IPS-11a (cell line): ENCODE results near the gene RHBDD3.

Experiments
- H3K4me3 ChIP-seq: one replicate; pipeline ENCODE4 v1.5.1; 2013; ENCODE audit warnings: low read depth, low read length, control low read depth

Gene RHBDD3

GRCh38 chr22:29218758-29219408, 48.9 kb downstream of the RHBDD3 start:
- H3K4me3 ChIP-seq: no peak overlapping the region

DNA sequence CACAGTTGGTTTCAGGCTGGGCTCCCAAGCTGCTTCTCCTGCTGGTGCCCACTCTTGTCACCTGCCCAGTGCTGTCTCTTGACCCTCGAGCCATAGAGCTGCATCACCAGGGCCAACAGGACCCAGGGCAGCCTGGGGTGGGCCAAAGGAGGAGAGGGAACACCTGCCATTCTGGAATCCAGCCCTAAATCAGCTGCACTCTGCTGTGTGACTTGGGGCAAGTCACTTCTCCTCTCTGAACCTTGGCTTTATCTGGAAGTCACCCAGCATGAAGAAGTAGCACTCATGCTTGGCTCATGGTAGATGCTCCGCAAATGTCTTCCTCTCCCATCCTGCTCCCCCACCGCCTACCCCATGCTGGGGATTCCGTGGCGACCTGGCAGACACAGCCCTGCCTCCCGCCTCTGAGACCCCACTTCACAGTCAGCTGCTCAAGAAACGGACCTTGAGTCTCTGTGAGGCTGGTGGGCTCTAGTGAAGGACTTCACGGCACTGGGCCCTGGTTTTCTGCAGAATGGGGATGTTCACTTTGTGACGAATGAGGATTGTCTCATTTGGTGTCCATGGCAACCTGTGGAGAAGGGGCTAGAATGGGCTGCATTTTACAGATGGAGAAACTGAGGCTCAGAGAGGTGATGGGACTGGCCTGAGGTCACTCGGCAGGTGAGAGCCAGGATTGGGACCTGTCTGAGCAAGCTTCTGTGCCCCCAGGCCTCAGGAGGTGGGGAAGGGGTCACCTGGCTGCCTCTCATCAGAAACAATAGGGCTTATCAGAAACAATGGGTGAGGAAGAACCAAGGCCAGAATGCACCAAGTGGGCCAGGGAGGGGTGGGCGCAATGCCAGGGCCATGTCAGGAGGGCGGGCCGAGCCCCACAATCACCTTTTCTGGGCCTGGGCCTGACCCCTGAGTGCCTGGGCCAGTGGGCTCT, 49.7 kb downstream of the RHBDD3 start:
- no peak overlapping the region for H3K4me3 ChIP-seq

- H3K4me3 ChIP-seq: no peak overlapping the region
Measured at GRCh38 chr22:29216873-29217666, 50.7 kb downstream of the RHBDD3 start.

- H3K4me3 ChIP-seq: no peak overlapping the region
Measured at GRCh38 chr22:29216011-29216872, 51.5 kb downstream of the RHBDD3 start.

DNA sequence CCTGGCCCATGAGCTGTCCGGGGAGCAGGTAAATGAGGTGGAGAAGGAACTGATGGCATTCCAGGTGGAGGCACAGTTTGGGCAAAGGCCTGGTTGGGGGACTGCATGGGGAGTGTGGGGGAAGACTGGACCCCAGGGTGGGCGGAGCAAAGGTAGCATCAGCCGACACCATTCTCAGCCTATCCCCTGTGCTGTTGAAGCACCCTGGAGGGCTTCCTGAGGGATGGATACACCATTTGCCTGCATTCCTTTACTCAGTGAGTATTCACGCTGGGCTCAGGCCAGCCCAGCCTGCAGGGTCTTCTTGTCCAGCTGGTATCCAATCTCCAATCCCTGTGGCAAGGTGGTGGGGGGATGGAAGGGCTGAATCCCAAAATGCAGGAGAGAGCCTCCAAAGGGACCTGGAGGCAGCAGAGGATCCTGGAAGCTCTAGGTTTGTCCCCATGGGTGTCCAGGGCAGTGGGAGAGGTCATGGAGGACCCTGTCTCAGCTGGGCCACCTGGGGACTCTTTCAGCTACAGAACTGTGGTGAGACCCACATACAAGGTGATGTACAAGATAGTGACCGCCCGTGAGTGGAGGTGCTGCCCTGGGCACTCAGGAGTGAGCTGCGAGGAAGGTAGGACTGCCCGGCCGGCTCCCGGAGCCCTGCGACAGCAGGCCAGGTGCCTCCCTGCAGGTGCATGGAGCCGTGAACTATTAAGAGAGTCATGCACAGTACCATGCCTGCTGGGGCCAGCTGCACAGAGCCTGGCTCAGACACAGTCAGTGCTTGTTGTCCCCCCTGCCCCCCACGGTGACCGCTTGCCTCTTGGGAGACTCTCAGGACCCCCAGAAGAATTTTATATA, 52.5 kb downstream of the RHBDD3 start:
- no peak overlapping the region for H3K4me3 ChIP-seq

GRCh38 chr22:29214232-29214631, 53.5 kb downstream of the RHBDD3 start:
- no peak overlapping the region for H3K4me3 ChIP-seq

DNA sequence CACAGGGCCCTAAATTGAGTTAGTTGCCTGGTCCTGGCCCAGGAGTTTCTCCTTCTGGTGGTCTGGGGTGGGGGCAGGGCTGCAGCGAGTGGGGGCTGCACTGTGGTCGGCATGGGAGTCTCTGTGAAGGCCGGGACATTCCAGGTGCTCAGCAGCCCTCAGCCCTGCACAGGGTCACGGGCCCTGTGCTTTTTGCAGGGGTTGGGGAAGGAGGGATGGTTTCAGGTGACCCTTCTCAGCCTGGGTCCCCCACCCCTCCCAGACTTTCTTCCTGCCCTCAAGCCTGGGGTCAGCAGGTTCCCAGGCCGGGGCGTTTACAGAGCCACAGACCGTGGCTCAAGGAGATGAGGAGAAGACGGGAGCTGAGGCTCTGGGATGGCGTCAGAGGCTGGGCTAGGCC, 54.3 kb downstream of the RHBDD3 start:
- H3K4me3 ChIP-seq: no peak overlapping the region

GRCh38 chr22:29212743-29213142, 55.0 kb downstream of the RHBDD3 start:
- H3K4me3 ChIP-seq: no peak overlapping the region

DNA sequence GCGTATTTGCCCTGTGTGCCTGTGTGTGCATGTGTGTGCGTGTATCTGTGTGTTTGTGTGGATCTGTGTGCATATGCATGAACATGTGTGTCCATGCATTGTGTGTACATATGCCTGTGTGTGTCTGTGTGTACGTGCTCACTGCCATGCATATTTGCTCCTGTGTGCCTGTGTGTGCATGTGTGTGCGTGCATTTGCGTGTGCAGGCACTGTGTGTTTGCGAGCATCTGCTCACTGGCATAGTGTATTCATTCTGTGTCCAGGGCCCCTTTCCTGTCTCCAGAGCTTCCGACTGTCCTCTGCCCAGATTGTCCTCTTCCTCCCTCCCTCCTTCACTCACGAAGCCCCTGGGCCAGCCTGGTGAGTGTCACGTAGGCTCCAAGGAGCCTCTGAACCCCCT, 56.3 kb downstream of the RHBDD3 start:
- no peak overlapping the region for H3K4me3 ChIP-seq

DNA sequence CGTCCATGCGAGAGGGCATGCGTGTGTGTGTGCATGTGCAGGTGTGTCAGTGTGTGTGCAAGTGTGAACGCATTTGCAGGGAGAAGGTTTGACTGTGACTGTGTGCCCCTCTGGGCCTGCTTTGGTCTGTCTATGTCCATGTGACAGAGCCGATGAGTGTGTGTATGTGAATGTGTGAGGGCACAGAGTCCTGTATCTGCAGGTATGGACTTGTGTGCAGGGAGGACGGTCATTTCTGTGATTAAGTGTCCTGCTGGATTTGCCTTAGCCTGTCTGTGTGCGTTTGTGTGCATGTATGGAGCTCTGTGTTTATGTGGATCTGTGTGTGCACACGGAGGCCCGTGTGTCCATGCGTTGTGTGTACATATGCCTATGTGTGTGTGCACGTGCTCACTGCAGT, 56.7 kb downstream of the RHBDD3 start:
- no peak overlapping the region for H3K4me3 ChIP-seq
